AG04449 (cell line): Measurements from ENCODE around the gene RBBP5.

Source experiments
- CTCF ChIA-PET: fragments of 350-600 bp; formaldehyde crosslinking; extraction: SDS; loops from one replicate; lab custom pipeline; 2021; ENCODE audit warnings: antibody characterized with exemption; lab: Yijun Ruan, JAX
- POLR2A ChIA-PET: fragments of 400-600, 350-600 bp; formaldehyde crosslinking; extraction: SDS; loops from one replicate; lab custom pipeline; 2020; ENCODE audit warnings: antibody characterized with exemption, inconsistent platforms; lab: Yijun Ruan, JAX
- DNase-seq: peaks from one replicate; pipeline ENCODE4 v3.0.0-alpha.2; 2010; ENCODE audit warnings: low read depth, low spot score
- H3K4me3 ChIP-seq: 2 replicates; pipeline ENCODE4 v1.5.1; 2011; ENCODE audit warnings: low read depth, mild to moderate bottlenecking, control low read depth, low read length
- TF ChIP-seq, protein P1 (sequence below): IDR thresholded peaks from one replicate; pipeline ENCODE4 v1.5.1; 2011; ENCODE audit warnings: mild to moderate bottlenecking, moderate library complexity, low read length, control low read depth, inconsistent platforms; ENCODE audit not compliant: insufficient read depth; ENCODE audit errors: missing control alignments

Gene RBBP5

GRCh38 chr1:205108464-205108863, 13.3 kb downstream of the RBBP5 start:
- no peak for DNase-seq
- TF ChIP-seq, protein P1, sequence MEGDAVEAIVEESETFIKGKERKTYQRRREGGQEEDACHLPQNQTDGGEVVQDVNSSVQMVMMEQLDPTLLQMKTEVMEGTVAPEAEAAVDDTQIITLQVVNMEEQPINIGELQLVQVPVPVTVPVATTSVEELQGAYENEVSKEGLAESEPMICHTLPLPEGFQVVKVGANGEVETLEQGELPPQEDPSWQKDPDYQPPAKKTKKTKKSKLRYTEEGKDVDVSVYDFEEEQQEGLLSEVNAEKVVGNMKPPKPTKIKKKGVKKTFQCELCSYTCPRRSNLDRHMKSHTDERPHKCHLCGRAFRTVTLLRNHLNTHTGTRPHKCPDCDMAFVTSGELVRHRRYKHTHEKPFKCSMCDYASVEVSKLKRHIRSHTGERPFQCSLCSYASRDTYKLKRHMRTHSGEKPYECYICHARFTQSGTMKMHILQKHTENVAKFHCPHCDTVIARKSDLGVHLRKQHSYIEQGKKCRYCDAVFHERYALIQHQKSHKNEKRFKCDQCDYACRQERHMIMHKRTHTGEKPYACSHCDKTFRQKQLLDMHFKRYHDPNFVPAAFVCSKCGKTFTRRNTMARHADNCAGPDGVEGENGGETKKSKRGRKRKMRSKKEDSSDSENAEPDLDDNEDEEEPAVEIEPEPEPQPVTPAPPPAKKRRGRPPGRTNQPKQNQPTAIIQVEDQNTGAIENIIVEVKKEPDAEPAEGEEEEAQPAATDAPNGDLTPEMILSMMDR = no peak
- H3K4me3 ChIP-seq = no peak overlapping the region
- POLR2A ChIA-PET = no interaction called here
- CTCF ChIA-PET = interaction anchor here (1.3 to 4.1 kb wide), 8 partner anchors 12 to 148 kb away, joined by 3 to 22 read pairs (median 8); partner anchors contain the start of gene RBBP5

DNA sequence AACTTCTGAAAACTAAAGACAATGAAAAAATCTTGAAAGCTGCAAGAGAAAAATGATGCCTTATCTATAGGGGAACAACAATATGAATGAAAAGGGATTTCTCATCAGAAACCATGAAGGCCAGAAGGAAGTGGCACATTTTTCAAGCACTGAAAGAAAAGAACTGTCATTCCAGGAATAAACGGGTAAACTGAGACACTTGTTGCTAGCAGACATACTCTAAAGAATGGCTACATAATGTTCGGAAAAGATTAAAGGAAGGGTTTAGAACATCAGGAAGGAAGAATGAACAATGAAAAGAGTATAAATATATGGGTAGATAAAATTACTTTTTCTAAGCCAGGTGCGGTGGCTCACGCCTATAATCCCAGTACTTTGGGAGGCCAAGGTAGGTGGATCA, 14.5 kb downstream of the RBBP5 start:
- POLR2A ChIA-PET = no interaction called here
- no peak for DNase-seq
- CTCF ChIA-PET = interaction anchor here (3.8 kb wide), 1 partner anchor 13 kb away, joined by 22 read pairs; the partner anchor contains the start of gene RBBP5
- TF ChIP-seq, protein P1 = no peak
- no peak overlapping the region for H3K4me3 ChIP-seq

GRCh38 chr1:205102404-205102803, 19.4 kb downstream of the RBBP5 start:
- POLR2A ChIA-PET = no interaction called here
- H3K4me3 ChIP-seq = no peak overlapping the region
- TF ChIP-seq, protein P1 = no peak
- no peak for DNase-seq
- CTCF ChIA-PET = interaction anchor here (1.0 to 3.5 kb wide), 2 partner anchors 39 to 154 kb away, joined by 4 to 13 read pairs; no protein-coding TSS in a partner anchor

DNA sequence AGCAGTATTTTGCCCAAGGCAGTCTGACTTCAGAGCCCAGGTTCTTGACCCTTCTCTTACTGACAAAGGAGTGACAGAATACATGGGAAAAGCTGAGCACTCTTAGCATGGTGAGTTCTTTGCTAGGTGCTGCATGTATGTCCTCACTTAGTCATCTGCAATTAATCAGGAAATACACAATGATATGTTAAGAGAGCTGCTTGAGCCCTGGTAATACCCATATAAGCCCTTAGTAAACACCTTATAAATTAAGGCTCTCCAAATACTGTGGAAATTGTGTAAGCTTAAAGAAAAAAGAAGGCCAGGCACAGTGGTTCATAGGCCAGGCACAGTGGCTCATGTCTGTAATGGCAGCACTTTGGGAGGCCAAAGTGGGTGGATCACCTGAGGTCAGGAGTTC, 23.5 kb downstream of the RBBP5 start:
- H3K4me3 ChIP-seq = no peak overlapping the region
- CTCF ChIA-PET = interaction anchor here (1.0 to 2.5 kb wide), 4 partner anchors 10 to 43 kb away, joined by 3 to 13 read pairs (median 3); no protein-coding TSS in a partner anchor
- TF ChIP-seq, protein P1 = no peak
- POLR2A ChIA-PET = no interaction called here
- no peak for DNase-seq

DNA sequence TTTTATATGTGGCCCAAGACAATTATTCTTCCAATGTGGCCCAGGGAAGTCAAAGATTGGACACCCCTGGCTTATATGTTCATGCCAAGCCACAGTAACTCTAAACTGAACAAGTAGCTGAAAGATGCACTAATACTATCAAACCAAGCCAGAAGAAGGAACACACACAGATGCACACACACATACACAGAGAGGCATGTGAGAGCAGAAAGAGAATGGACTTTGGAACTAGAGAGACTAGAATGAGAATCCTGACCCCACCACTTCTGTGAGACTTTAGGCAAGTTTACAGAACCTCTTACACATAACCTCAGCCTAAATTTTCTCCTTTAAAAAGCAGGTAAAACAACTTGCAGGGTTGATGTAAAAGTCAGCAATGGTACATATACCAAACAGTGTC, 26.4 kb downstream of the RBBP5 start:
- TF ChIP-seq, protein P1 = no peak
- no peak overlapping the region for H3K4me3 ChIP-seq
- CTCF ChIA-PET = interaction anchor here (1.4 to 1.8 kb wide), 2 partner anchors 14 to 34 kb away, joined by 3 to 7 read pairs; no protein-coding TSS in a partner anchor
- POLR2A ChIA-PET = interaction anchor here (0.6 kb wide), 1 partner anchor 190 kb away, joined by 4 read pairs; no protein-coding TSS in a partner anchor
- no peak for DNase-seq

GRCh38 chr1:205091043-205091740, 30.6 kb downstream of the RBBP5 start:
- H3K4me3 ChIP-seq = no peak overlapping the region
- POLR2A ChIA-PET = no interaction called here
- TF ChIP-seq, protein P1 = no peak
- no peak for DNase-seq
- CTCF ChIA-PET = interaction anchor here (1.1 to 2.4 kb wide), 4 partner anchors 9 to 165 kb away, joined by 3 to 8 read pairs (median 4); no protein-coding TSS in a partner anchor
